ENCODE results near the gene CARD9. TPM values are rescaled to one million over a fixed set of nuclear protein-coding genes. Genes with fewer than 3 reads are reported as not detected.
A peak's percentile ranks its signal among the peaks of the same experiment; 100 is the strongest.

The CARD9 gene
- total RNA-seq, 2 donors from 2014 or later = 1.2 to 1.6 TPM

- Mint-ChIP-seq H3K4me3 (peak overlapping the region in 1 of 2 donors; percentile 27), H3K27ac (no peak overlapping the region), H3K4me1 (ENCODE audit: low read depth) (no peaks in the 10 kb centered on the region), H3K9me3 (no peaks in the 10 kb centered on the region), H3K36me3 (ENCODE audit: insufficient read depth in 2 of 2) (no peaks in the 10 kb centered on the region), H3K27me3 (ENCODE audit: low read depth) (no peaks in the 10 kb centered on the region)
- ATAC-seq (replicated peaks in 1 of 2) = peak; percentile 67 to 72
- peak; percentile 75 to 80 for DNase-seq
Measured at GRCh38 chr9:136342181-136343120, 31.0 kb downstream of the CARD9 start.

- H3K4me3 Mint-ChIP-seq = no peak overlapping the region
- no peaks in the 10 kb centered on the region for H3K27me3 Mint-ChIP-seq (ENCODE audit: low read depth)
- ATAC-seq (replicated peaks in 1 of 2) (no peak), DNase-seq (no peak)
- no peak overlapping the region for H3K27ac Mint-ChIP-seq
- H3K36me3 Mint-ChIP-seq (ENCODE audit: insufficient read depth in 2 of 2) = no peaks in the 10 kb centered on the region
- no peaks in the 10 kb centered on the region for H3K4me1 Mint-ChIP-seq (ENCODE audit: low read depth)
- no peaks in the 10 kb centered on the region for H3K9me3 Mint-ChIP-seq
Measured at GRCh38 chr9:136341769-136342168, 31.7 kb downstream of the CARD9 start.

- Mint-ChIP-seq H3K36me3 (ENCODE audit: insufficient read depth in 2 of 2) (no peaks in the 10 kb centered on the region), H3K9me3 (no peaks in the 10 kb centered on the region), H3K27me3 (ENCODE audit: low read depth) (no peaks in the 10 kb centered on the region), H3K4me3 (no peak overlapping the region), H3K4me1 (ENCODE audit: low read depth) (no peaks in the 10 kb centered on the region), H3K27ac (no peak overlapping the region)
- ATAC-seq (replicated peaks in 1 of 2) (no peak), DNase-seq (no peak)
Measured at GRCh38 chr9:136341042-136341655, 32.3 kb downstream of the CARD9 start.

GRCh38 chr9:136340356-136341041 lies 33.0 kb downstream of the CARD9 start:
- no peaks in the 10 kb centered on the region for H3K4me1 Mint-ChIP-seq (ENCODE audit: low read depth)
- H3K27ac Mint-ChIP-seq = no peak overlapping the region
- H3K9me3 Mint-ChIP-seq = no peaks in the 10 kb centered on the region
- no peaks in the 10 kb centered on the region for H3K36me3 Mint-ChIP-seq (ENCODE audit: insufficient read depth in 2 of 2)
- ATAC-seq (replicated peaks in 1 of 2) = no peak
- no peak for DNase-seq
- H3K27me3 Mint-ChIP-seq (ENCODE audit: low read depth) = no peaks in the 10 kb centered on the region
- H3K4me3 Mint-ChIP-seq = no peak overlapping the region

- H3K27ac Mint-ChIP-seq = no peak overlapping the region
- DNase-seq = no peak
- no peak overlapping the region for H3K4me3 Mint-ChIP-seq
- no peaks in the 10 kb centered on the region for H3K9me3 Mint-ChIP-seq
- no peak for ATAC-seq (replicated peaks in 1 of 2)
- H3K4me1 Mint-ChIP-seq (ENCODE audit: low read depth) = no peaks in the 10 kb centered on the region
- H3K27me3 Mint-ChIP-seq (ENCODE audit: low read depth) = no peaks in the 10 kb centered on the region
- no peaks in the 10 kb centered on the region for H3K36me3 Mint-ChIP-seq (ENCODE audit: insufficient read depth in 2 of 2)
Measured at GRCh38 chr9:136339958-136340310, 33.5 kb downstream of the CARD9 start.

- DNase-seq (peak; percentile 24 to 50), ATAC-seq (replicated peaks in 1 of 2) (peak; percentile 30 to 35)
- Mint-ChIP-seq H3K4me3 (no peak overlapping the region), H3K36me3 (ENCODE audit: insufficient read depth in 2 of 2) (no peaks in the 10 kb centered on the region), H3K27ac (no peak overlapping the region), H3K9me3 (no peaks in the 10 kb centered on the region), H3K27me3 (ENCODE audit: low read depth) (no peaks in the 10 kb centered on the region), H3K4me1 (ENCODE audit: low read depth) (no peaks in the 10 kb centered on the region)
Measured at GRCh38 chr9:136339173-136339957, 34.1 kb downstream of the CARD9 start.

- DNase-seq = no peak
- Mint-ChIP-seq H3K27me3 (ENCODE audit: low read depth) (no peaks in the 10 kb centered on the region), H3K4me1 (ENCODE audit: low read depth) (no peaks in the 10 kb centered on the region), H3K9me3 (no peaks in the 10 kb centered on the region), H3K36me3 (ENCODE audit: insufficient read depth in 2 of 2) (no peaks in the 10 kb centered on the region), H3K27ac (no peak overlapping the region), H3K4me3 (no peak overlapping the region)
- no peak for ATAC-seq (replicated peaks in 1 of 2)
Measured at GRCh38 chr9:136338511-136338910, 35.0 kb downstream of the CARD9 start.

- Mint-ChIP-seq H3K9me3 (no peaks in the 10 kb centered on the region), H3K4me1 (ENCODE audit: low read depth) (no peaks in the 10 kb centered on the region), H3K36me3 (ENCODE audit: insufficient read depth in 2 of 2) (no peaks in the 10 kb centered on the region), H3K4me3 (no peak overlapping the region), H3K27me3 (ENCODE audit: low read depth) (no peaks in the 10 kb centered on the region), H3K27ac (no peak overlapping the region)
- DNase-seq (no peak), ATAC-seq (replicated peaks in 1 of 2) (no peak)
Measured at GRCh38 chr9:136337416-136338395, 35.8 kb downstream of the CARD9 start.

- Mint-ChIP-seq H3K4me1 (ENCODE audit: low read depth) (no peaks in the 10 kb centered on the region), H3K4me3 (no peak overlapping the region), H3K27me3 (ENCODE audit: low read depth) (no peaks in the 10 kb centered on the region), H3K27ac (no peak overlapping the region), H3K36me3 (ENCODE audit: insufficient read depth in 2 of 2) (no peaks in the 10 kb centered on the region), H3K9me3 (no peaks in the 10 kb centered on the region)
- no peak for DNase-seq
- ATAC-seq (replicated peaks in 1 of 2) = no peak
Measured at GRCh38 chr9:136336881-136337280, 36.6 kb downstream of the CARD9 start.

- ATAC-seq (replicated peaks in 1 of 2) = no peak
- H3K9me3 Mint-ChIP-seq = no peaks in the 10 kb centered on the region
- H3K27me3 Mint-ChIP-seq (ENCODE audit: low read depth) = no peaks in the 10 kb centered on the region
- H3K4me3 Mint-ChIP-seq = no peak overlapping the region
- no peaks in the 10 kb centered on the region for H3K36me3 Mint-ChIP-seq (ENCODE audit: insufficient read depth in 2 of 2)
- no peaks in the 10 kb centered on the region for H3K4me1 Mint-ChIP-seq (ENCODE audit: low read depth)
- H3K27ac Mint-ChIP-seq = no peak overlapping the region
- no peak for DNase-seq
Measured at GRCh38 chr9:136336156-136336870, 37.2 kb downstream of the CARD9 start.

GRCh38 chr9:136335296-136336155 lies 37.9 kb downstream of the CARD9 start:
- ATAC-seq (replicated peaks in 1 of 2) (no peak), DNase-seq (no peak)
- no peak overlapping the region for H3K4me3 Mint-ChIP-seq
- no peaks in the 10 kb centered on the region for H3K36me3 Mint-ChIP-seq (ENCODE audit: insufficient read depth in 2 of 2)
- no peaks in the 10 kb centered on the region for H3K4me1 Mint-ChIP-seq (ENCODE audit: low read depth)
- H3K27ac Mint-ChIP-seq = no peak overlapping the region
- no peaks in the 10 kb centered on the region for H3K27me3 Mint-ChIP-seq (ENCODE audit: low read depth)
- no peaks in the 10 kb centered on the region for H3K9me3 Mint-ChIP-seq
